Measurements from ENCODE around the gene PMFBP1. TPM values are rescaled to one million over a fixed set of nuclear protein-coding genes. Genes with fewer than 3 reads are reported as not detected.

PMFBP1 gene
- total and polyA plus RNA-seq, 10 of the 15 experiments (the other 5 are each of a cell fraction or from before 2014, with no cell fraction given) = 0.40 to 2.3 (median 1.1) TPM

DNA sequence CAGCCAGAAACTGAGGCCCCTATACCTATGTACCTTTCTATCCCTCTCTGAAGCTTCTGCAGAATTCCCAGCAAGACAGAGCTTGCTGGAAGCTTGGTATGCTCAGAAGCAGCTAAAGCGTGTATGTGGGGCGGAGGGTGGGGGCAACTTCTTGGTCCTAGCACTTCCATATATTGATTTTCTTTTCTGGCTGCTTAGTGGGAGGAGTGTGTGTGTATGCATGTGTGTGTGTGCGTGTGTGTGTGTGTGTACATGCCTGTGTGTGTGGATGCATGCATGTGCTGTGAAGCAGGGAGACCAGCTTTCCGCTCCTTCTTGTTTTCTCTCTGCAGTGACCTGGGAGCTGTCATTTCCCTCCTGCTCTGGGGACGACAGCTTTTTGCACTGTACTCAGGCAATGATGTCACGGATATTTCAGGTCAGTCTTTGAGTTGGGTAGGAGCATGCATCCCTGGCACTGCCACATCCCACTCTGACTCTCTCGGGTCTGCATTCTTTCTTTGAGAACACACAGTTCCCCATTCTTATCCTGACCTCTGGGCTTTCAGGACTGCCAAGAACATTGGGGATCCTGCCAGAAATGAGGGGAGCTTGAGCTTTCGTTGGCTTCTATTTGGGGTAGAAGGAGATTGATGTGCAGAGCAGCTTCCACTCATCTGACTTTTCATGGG lies 98.3 kb downstream of the PMFBP1 start:
- RAD21 ChIA-PET (ENCODE audit: unreplicated experiment) = no interaction called here
- WGBS (ENCODE audit: insufficient coverage, insufficient replicate concordance, low lambda C conversion rate, missing lambda C conversion rate) = 62% methylated on average over 8 of the region's 8 CpGs
- TF ChIP-seq CBX3 (IDR thresholded peaks at IDR 0.05; ENCODE audit: borderline replicate concordance, low read depth) (no peak), BRCA1 (IDR thresholded peaks at IDR 0.05; ENCODE audit: low read depth, low read length) (no peak), BCL11A (IDR thresholded peaks at IDR 0.05; ENCODE audit: low read depth, low read length) (no peak), SREBF1 (IDR thresholded peaks at IDR 0.05; ENCODE audit: low read length) (no peak), CHD1 (IDR thresholded peaks at IDR 0.05; ENCODE audit: low read depth, low read length) (no peak)
- TF ChIP-seq, protein P1, sequence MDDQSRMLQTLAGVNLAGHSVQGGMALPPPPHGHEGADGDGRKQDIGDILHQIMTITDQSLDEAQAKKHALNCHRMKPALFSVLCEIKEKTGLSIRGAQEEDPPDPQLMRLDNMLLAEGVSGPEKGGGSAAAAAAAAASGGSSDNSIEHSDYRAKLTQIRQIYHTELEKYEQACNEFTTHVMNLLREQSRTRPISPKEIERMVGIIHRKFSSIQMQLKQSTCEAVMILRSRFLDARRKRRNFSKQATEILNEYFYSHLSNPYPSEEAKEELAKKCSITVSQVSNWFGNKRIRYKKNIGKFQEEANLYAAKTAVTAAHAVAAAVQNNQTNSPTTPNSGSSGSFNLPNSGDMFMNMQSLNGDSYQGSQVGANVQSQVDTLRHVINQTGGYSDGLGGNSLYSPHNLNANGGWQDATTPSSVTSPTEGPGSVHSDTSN (IDR thresholded peaks at IDR 0.05; ENCODE audit: insufficient replicate concordance, low read depth, low read length) = no peak
- in situ Hi-C loops (cut with MboI) (no loop called here), intact Hi-C loops (cut with micrococcal nuclease; ENCODE audit: unreplicated experiment) (no loop called here)
- Histone ChIP-seq H3K9ac (ENCODE audit: control insufficient read depth, insufficient read depth, low read length) (no peak overlapping the region), H3K4me1 (ENCODE audit: control insufficient read depth, insufficient read depth, low read length) (no peaks in the 10 kb centered on the region), H3K27ac (ENCODE audit: control insufficient read depth, insufficient read depth) (no peak overlapping the region), H3K27me3 (replicated peaks in 1 of 2; ENCODE audit: control insufficient read depth in 2 of 2, insufficient read depth in 2 of 2, low read length in 1 of 2) (no peaks in the 10 kb centered on the region), H3K4me3 (no peak overlapping the region), H4K20me1 (ENCODE audit: control insufficient read depth, insufficient read depth) (no peaks in the 10 kb centered on the region), H3K36me3 (ENCODE audit: control insufficient read depth in 2 of 2, insufficient read depth in 2 of 2, low read length in 1 of 2) (no peaks in the 10 kb centered on the region), H3K4me2 (ENCODE audit: control insufficient read depth, insufficient read depth) (no peak overlapping the region), H3K79me2 (ENCODE audit: control insufficient read depth, insufficient read depth, low read length) (no peaks in the 10 kb centered on the region), H3K9me3 (replicated peaks; ENCODE audit: control insufficient read depth, insufficient read depth, low read length) (no peaks in the 10 kb centered on the region), H2AFZ (ENCODE audit: control insufficient read depth, low read depth, low read length) (no peak overlapping the region)
- no peak for FAIRE-seq
- no peak for ATAC-seq
- POLR2A ChIA-PET = no interaction called here
- BruUV-seq (replicated peaks) = no TSS peak
- CTCF ChIA-PET = interaction anchor here (1.5 kb wide), 1 partner anchor 10 kb away, joined by 3 read pairs; no protein-coding TSS in a partner anchor
- DNase-seq (ENCODE audit: low read depth, low spot score) = no peak
- SMC1A ChIA-PET (ENCODE audit: uncharacterized antibody, unreplicated experiment) = no interaction called here
